ENCODE measurements around the gene SGSH. TPM values are rescaled to one million over a fixed set of nuclear protein-coding genes. Genes with fewer than 3 reads are reported as not detected.

The SGSH gene
- total RNA-seq, 2 experiments from 2014 or later, result 14.3 to 38.4 TPM

DNA sequence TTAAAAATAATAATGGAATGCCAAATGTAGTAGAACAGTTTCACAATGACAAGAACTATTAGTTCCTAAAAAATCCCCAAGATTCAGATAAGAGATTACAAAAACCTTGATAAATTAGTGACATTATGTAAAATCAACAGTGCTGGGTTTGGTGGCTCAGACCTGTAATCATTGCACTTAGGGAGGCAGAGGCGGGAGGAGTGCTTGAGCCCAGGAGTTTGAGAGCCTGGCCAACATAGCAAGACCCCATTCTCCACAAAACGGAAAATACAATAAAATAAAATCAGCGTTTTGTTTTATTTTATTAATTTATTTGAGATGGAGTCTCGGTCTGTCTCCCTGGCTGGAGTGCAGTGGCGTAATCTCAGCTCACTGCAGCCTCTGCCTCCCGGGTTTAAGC, 46.2 kb downstream of the SGSH start:
- Histone ChIP-seq H3K27ac (ENCODE audit: low read depth, low read length, poor library complexity, severe bottlenecking) (no peak overlapping the region), H3K4me1 (ENCODE audit: insufficient read depth, low read length, poor library complexity, severe bottlenecking) (no peaks in the 10 kb centered on the region), H3K9me2 (ENCODE audit: insufficient read depth, low read length) (no peaks in the 10 kb centered on the region), H3K4me3 (ENCODE audit: low read depth, low read length, poor library complexity, severe bottlenecking) (no peak overlapping the region), H3K9me3 (ENCODE audit: low read length) (no peaks in the 10 kb centered on the region), H4K20me1 (ENCODE audit: insufficient read depth, low read length) (no peaks in the 10 kb centered on the region), H3K4me2 (ENCODE audit: low read length) (no peak overlapping the region), H3K79me2 (ENCODE audit: insufficient read depth, low read depth, low read length) (no peaks in the 10 kb centered on the region), H3K36me3 (ENCODE audit: insufficient read depth, low read length) (no peaks in the 10 kb centered on the region), H2AFZ (ENCODE audit: low read length) (no peak overlapping the region)
- ChIA-PET POLR2A (interaction anchor here (0.6 to 0.7 kb wide), 2 partner anchors 523 to 794 kb away, joined by 4 read pairs; no protein-coding TSS in a partner anchor), CTCF (ENCODE audit: unreplicated experiment) (no interaction called here)
- TF ChIP-seq, protein P1, sequence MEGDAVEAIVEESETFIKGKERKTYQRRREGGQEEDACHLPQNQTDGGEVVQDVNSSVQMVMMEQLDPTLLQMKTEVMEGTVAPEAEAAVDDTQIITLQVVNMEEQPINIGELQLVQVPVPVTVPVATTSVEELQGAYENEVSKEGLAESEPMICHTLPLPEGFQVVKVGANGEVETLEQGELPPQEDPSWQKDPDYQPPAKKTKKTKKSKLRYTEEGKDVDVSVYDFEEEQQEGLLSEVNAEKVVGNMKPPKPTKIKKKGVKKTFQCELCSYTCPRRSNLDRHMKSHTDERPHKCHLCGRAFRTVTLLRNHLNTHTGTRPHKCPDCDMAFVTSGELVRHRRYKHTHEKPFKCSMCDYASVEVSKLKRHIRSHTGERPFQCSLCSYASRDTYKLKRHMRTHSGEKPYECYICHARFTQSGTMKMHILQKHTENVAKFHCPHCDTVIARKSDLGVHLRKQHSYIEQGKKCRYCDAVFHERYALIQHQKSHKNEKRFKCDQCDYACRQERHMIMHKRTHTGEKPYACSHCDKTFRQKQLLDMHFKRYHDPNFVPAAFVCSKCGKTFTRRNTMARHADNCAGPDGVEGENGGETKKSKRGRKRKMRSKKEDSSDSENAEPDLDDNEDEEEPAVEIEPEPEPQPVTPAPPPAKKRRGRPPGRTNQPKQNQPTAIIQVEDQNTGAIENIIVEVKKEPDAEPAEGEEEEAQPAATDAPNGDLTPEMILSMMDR (conservative IDR thresholded peaks at IDR 0.05; ENCODE audit: low read length), result no peak
- no peak for TF ChIP-seq EZH2phosphoT487 (IDR thresholded peaks at IDR 0.05; ENCODE audit: borderline replicate concordance, low read depth, low read length)
- no TSS peak for BruUV-seq (replicated peaks)
- DNase-seq (ENCODE audit: low spot score), result no peak
- intact Hi-C loops (cut with micrococcal nuclease; ENCODE audit: unreplicated experiment), result no loop called here

DNA sequence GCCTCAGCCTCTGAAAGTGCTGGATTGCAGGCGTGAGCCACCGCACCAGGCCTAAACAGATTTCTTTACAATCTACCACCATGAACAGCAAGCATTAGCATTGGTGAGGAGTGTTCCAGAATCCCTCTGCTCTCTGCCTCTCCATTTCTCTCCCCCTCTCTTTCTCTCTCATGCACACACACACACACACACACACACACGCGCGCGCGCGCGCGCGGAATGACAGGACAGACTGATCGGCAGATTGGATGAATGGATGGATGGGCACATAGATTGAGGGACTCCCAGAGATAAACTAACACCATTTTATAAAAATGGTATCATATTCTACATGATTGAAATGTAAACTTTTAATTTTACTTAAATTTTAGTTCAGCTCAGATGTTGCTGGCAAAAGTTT, 47.0 kb downstream of the SGSH start:
- Histone ChIP-seq H3K4me2 (ENCODE audit: low read length) (no peak overlapping the region), H2AFZ (ENCODE audit: low read length) (no peak overlapping the region), H3K36me3 (ENCODE audit: insufficient read depth, low read length) (no peaks in the 10 kb centered on the region), H4K20me1 (ENCODE audit: insufficient read depth, low read length) (no peaks in the 10 kb centered on the region), H3K27ac (ENCODE audit: low read depth, low read length, poor library complexity, severe bottlenecking) (no peak overlapping the region), H3K4me1 (ENCODE audit: insufficient read depth, low read length, poor library complexity, severe bottlenecking) (no peaks in the 10 kb centered on the region), H3K9me2 (ENCODE audit: insufficient read depth, low read length) (no peaks in the 10 kb centered on the region), H3K79me2 (ENCODE audit: insufficient read depth, low read depth, low read length) (no peaks in the 10 kb centered on the region), H3K4me3 (ENCODE audit: low read depth, low read length, poor library complexity, severe bottlenecking) (no peak overlapping the region), H3K9me3 (ENCODE audit: low read length) (no peaks in the 10 kb centered on the region)
- intact Hi-C loops (cut with micrococcal nuclease; ENCODE audit: unreplicated experiment), result no loop called here
- TF ChIP-seq EZH2phosphoT487 (IDR thresholded peaks at IDR 0.05; ENCODE audit: borderline replicate concordance, low read depth, low read length), result no peak
- TF ChIP-seq, protein P1 (conservative IDR thresholded peaks at IDR 0.05; ENCODE audit: low read length), result no peak
- ChIA-PET CTCF (ENCODE audit: unreplicated experiment) (no interaction called here), POLR2A (interaction anchor here (0.7 kb wide), 1 partner anchor 795 kb away, joined by 4 read pairs; no protein-coding TSS in a partner anchor)
- DNase-seq (ENCODE audit: low spot score), result no peak
- no TSS peak for BruUV-seq (replicated peaks)

DNA sequence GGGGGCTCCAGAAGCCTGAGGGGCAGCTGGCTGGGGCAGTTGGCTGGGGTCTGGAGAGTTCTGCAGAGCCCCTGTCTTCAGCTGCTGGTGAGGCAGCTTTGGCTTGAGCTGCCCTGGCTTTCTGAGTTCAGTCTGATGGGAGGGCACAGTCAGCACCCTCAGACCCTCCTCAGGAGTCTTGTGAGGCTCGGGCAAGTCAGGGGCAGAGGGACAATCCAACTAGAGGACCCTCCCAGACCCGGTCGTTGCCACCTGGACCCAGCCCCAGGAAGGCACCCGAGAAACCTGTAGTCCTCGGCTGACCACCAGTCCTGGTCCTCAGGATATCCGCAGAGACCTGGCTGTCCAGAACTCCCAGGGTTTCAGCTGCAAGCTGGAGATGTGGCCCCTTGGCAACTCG, 48.5 kb downstream of the SGSH start:
- POLR2A ChIA-PET, result interaction anchor here (0.6 to 0.8 kb wide), 2 partner anchors 169 to 554 kb away, joined by 3 to 5 read pairs; no protein-coding TSS in a partner anchor
- H3K9me2 ChIP-seq (ENCODE audit: insufficient read depth, low read length), result no peaks in the 10 kb centered on the region
- no TSS peak for BruUV-seq (replicated peaks)
- intact Hi-C loops (cut with micrococcal nuclease; ENCODE audit: unreplicated experiment), result no loop called here
- H3K36me3 ChIP-seq (ENCODE audit: insufficient read depth, low read length), result no peaks in the 10 kb centered on the region
- DNase-seq (ENCODE audit: low spot score), result no peak
- H3K4me2 ChIP-seq (ENCODE audit: low read length), result no peak overlapping the region
- H4K20me1 ChIP-seq (ENCODE audit: insufficient read depth, low read length), result no peaks in the 10 kb centered on the region
- TF ChIP-seq, protein P1 (conservative IDR thresholded peaks at IDR 0.05; ENCODE audit: low read length), result no peak
- no peak for TF ChIP-seq EZH2phosphoT487 (IDR thresholded peaks at IDR 0.05; ENCODE audit: borderline replicate concordance, low read depth, low read length)
- no peak overlapping the region for H3K4me3 ChIP-seq (ENCODE audit: low read depth, low read length, poor library complexity, severe bottlenecking)
- H3K4me1 ChIP-seq (ENCODE audit: insufficient read depth, low read length, poor library complexity, severe bottlenecking), result no peaks in the 10 kb centered on the region
- H2AFZ ChIP-seq (ENCODE audit: low read length), result no peak overlapping the region
- CTCF ChIA-PET (ENCODE audit: unreplicated experiment), result no interaction called here
- H3K27ac ChIP-seq (ENCODE audit: low read depth, low read length, poor library complexity, severe bottlenecking), result no peak overlapping the region
- no peaks in the 10 kb centered on the region for H3K9me3 ChIP-seq (ENCODE audit: low read length)
- no peaks in the 10 kb centered on the region for H3K79me2 ChIP-seq (ENCODE audit: insufficient read depth, low read depth, low read length)
